GM15510 (cell line): ENCODE data around the gene FAF2.

Source experiments
- POLR2A ChIP-seq: IDR thresholded peaks from 3 replicates; pipeline ENCODE4 v1.6.1; 2011; ENCODE audit warnings: borderline replicate concordance; ENCODE audit not compliant: insufficient read length; ENCODE audit errors: extremely low read depth

FAF2 gene

DNA sequence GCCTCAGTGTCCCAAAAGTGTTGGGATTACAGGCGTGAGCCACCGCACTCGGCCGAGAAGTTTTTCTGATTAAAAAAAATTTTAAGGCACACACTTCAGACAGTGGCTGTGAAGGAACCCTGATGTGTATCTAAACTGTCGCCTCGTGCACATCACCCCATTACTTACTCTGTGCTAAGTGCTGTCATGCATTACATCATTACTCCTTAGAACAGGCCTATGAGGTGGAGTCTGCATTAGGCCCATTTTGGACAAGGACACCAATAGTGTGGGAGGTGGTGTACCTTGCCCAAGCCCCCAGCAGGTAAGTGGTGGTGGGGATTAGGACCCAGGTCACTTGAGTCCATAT, 97.2 kb downstream of the FAF2 start:
- no peak for TF ChIP-seq POLR2A

DNA sequence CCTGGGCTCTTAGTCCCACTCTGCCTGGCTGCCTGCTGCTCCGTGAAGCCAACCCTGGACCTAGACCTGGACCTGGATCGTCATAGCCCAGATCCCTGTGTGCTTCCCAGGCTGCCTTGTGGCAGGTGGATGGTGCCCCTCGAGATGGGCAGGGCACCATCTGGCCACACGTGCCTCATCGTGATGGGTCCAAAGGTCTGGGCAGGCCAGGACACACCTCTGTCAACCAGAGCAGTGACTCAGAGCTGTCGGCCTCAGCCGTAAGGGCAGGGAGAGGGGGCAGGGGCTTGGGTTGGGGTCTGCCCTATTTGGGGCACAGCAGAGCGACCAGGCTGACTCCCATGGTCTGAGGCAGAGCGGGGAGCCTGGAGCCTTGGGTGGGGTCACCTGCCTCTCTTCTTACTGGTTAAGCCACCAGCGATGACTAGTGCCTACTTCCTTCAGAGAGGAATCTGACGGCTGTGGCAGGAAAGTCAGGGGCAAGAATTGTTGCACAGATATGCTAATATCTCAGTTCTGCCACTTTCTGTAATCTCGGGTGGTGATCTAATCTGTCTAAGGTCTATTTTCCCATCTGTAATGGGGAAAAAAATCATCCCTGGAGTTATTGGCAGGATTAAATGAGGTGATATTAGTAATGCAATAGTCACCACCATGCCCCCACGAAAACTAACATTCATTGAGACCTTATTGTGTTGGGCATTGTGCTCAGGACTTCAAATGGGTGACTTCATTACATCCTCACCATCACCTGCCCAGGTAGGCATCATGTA, 97.7 kb downstream of the FAF2 start:
- no peak for TF ChIP-seq POLR2A

DNA sequence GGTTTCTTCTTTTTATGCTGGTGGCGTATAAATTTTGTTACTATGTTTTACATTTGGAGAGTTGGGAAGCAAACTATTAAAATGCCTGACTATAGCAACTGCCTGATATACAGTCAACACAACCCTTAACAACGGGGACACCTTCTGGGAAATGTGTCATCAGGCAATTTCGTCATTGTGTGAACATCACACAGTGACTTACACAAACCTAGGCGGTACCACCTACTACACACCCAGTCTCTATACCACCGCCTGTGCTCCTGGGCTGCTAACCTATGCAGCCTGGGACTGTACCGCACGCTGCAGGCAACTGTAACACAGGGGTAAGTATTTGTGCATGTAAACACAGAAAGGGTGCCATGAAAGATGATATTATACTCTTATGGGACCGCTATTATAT, 99.6 kb downstream of the FAF2 start:
- TF ChIP-seq POLR2A: no peak

DNA sequence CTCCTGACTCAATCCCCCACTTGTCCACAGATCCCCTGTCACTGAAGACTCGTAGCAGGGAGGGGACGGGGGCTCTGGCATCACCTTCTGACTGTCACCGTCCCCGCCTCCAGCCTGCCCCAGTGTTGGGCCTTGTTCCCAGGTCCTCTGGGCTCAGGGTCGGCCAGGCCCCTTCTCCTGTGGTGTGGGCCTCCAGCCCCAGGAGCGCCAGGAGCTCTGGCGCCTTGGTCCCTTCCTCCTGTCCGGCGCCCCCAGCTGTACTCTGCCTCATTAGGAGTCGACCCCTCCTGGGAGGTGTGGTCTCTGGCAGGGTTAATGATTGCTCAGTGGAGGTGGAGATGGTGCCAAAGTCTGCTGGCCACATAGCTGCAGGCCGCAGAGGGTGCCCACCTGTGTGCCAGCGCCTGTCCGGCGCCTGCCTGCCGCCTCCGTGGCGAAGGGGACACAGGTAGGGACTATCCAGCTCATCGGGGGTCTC, 100.8 kb downstream of the FAF2 start, which contains the start of gene CDHR2:
TSS of gene CDHR2 (plus strand) at position 376 of the 478 bp plus-strand sequence. CDS start 16,011 bp downstream, outside the sequence.
- TF ChIP-seq POLR2A: no peak

DNA sequence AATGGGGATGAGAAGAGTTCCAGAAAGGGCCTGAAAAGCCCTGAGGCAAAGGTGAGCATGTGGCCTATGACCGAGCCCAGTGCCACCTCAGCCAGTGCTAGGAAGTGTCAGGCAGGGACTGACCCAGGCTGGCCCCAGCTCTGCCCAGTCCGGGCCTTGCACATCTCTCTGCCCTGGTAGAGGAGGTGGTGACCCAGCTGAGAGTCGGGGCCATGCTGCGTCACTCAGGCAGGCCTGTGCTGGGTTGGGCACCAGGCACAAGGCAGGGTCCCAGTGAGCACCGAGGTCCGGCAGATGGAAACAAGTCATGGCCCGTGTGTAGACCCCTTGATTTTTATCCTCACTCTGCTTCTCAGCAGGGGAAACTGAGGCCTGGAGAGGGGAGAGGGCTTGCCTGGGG, 101.7 kb downstream of the FAF2 start:
- TF ChIP-seq POLR2A: no peak

DNA sequence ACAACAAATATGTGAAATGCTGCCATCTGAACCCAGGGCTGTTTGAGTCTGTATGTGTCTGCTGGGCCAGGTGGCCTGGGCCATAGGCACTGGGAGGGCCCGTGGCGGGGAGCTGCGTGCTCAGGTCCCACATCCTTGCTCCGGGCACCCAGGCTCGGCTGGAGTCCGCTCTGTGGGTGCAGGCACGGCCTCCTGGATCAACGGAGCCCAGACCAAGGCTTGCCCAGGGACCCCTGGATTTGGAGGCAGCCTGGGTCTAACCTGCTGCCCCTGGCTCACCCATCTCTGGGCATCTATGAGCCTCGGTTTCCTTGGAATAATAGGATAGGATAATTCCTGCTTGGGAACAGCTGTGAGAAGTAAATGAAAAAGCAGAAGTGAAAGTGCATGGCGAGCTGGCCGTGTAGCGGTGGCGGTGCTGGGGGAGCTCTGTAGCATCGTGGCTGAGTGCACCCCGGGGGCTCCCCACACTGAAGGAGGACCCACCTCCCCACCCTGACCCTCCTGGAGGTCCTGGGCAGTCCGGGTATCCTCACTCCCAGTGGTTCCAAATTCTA, 102.2 kb downstream of the FAF2 start:
- TF ChIP-seq POLR2A: no peak

DNA sequence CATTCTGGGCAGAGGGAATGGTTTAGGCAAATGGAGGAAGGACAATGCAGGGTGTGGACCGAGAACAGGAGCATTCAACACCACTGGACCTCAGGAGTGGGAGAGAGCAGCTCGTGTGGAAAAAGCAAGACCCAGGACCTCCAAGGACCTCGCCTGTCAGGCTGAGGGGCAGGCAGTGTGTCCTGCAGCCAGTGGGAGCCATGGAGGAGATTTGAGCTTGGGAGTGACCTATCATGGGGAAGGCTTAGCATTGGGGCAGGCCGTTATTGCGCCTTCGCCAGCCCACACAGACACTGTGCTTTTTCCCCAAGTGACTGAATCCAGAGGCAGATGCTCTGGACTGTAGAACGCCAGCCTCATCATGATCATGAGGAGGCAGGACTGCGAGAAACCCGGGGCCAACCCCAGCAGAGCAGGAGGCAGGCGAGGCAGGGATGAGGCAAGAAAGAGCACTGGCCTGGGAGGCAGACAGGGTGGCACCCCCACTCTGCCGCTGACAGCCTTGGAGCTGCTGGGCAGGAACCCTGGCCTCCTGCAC, 104.2 kb downstream of the FAF2 start:
- TF ChIP-seq POLR2A: no peak

DNA sequence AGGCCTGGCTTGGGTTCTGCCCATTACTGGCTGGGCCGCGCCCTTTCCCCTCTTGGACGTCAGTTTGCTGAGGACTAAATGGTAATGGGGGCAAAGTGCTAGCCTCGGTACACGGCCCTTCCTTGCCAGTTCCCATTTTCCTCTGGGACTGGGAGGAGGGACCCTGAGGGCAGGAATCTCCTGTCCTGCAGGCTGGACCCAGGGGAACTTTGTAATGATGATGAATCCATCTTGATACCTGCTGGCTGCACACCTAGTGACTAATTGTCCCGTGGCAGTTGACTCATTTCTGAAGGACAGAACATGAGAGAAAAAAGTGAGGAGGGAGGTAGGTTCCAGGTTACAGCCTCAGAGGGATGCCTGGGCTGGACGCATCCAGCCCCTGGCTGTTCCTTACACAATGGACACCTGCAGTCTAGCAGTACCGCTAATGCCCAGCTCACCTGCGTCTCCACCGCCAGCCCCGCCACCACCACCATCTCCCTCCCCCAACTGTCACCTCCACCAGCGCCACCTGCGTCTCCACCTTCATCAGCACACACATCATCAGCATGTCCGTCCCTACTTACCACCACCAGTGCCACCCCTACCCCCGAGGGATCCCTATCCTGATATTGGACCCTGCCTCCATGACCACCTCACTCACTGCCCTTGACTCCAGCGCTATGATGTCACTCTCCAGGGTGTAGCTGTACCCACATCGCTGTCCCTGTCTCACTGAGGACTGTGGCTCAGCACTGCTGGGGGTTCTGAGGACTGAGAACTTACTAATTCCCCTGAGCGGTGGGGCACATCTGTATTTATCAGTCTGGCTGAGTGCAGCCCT, 105.3 kb downstream of the FAF2 start:
- no peak for TF ChIP-seq POLR2A

DNA sequence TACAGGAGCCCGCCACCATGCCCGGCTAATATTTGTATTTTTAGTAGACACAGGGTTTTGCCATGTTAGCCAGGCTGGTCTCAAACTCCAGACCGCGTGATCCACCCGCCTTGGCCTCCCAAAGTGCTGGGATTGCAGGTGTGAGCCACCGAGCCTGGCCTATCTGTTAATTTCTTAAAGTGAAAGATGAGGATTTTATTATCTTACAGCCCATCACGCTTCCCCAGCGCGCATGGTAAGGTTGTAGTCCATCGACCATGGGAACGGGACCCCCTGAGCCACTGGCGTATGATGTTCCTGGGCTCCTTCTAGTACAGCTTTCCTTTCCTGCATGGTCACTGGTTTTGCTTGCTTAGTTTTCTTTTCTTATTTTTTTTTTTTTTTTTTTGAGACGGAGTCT, 109.7 kb downstream of the FAF2 start:
- TF ChIP-seq POLR2A: no peak
